Upper lobe of right lung (tissue), 1 donor: ENCODE data around the gene CASD1. TPM values are rescaled to one million over a fixed set of nuclear protein-coding genes. Genes with fewer than 3 reads are reported as not detected.

ENCODE experiments used
- ATAC-seq: fragments of 200-7000 bp; cut with Tn5 transposase; one replicate; pipeline ENCODE4 v1.9.1; 2020; ENCODE audit warnings: mild to moderate bottlenecking, moderate library complexity
- DNase-seq: peaks from one replicate; pipeline ENCODE4 v3.0.0-alpha.2; 2020
- H3K27ac ChIP-seq: fragments of 200-600 bp; one replicate; pipeline ENCODE4 v1.8.0; 2022
- H3K27me3 ChIP-seq: fragments of 200-600 bp; one replicate; pipeline ENCODE4 v1.8.0; 2022; ENCODE audit warnings: mild to moderate bottlenecking
- H3K36me3 ChIP-seq: fragments of 200-600 bp; one replicate; pipeline ENCODE4 v1.8.0; 2022
- H3K4me1 ChIP-seq: fragments of 200-600 bp; one replicate; pipeline ENCODE4 v1.8.0; 2022
- H3K4me3 ChIP-seq: fragments of 200-600 bp; one replicate; pipeline ENCODE4 v1.8.0; 2022; ENCODE audit warnings: mild to moderate bottlenecking
- H3K9me3 ChIP-seq: fragments of 200-600 bp; one replicate; pipeline ENCODE4 v1.8.0; 2022
- CTCF ChIP-seq: fragments of 200-600 bp; IDR thresholded peaks from one replicate; pipeline ENCODE4 v1.8.0; 2022; ENCODE audit warnings: antibody characterized with exemption
- intact Hi-C: fragments of 100-400 bp; cut with DNase I; formaldehyde crosslinking; loops from one replicate; pipeline ENCODE4 v1.11.0; 2022
- total RNA-seq: library from RNA; stranded (reverse); fragmentation: NEBNext Ultra II Directional; extraction: Animal tissue kit (Norgen Biotek cat#: 25700); gene quantifications from one replicate; pipeline ENCODE4 v1.2.1, GENCODE V29; 2021
- donor health status: DM: no; HTN: yes; CAD: no; lungs with severe emphysema.

The CASD1 gene
- total RNA-seq, 1 donor from 2014 or later = 31.0 TPM

GRCh38 chr7:94477878-94478277 lies 31.7 kb upstream of the CASD1 start:
- ATAC-seq (no peak), DNase-seq (no peak)
- intact Hi-C loops = no loop called here
- TF ChIP-seq CTCF = no peak
- Histone ChIP-seq H3K9me3 (no peaks in the 10 kb centered on the region), H3K4me3 (no peak overlapping the region), H3K36me3 (no peaks in the 10 kb centered on the region), H3K27me3 (no peaks in the 10 kb centered on the region), H3K27ac (no peak overlapping the region), H3K4me1 (no peaks in the 10 kb centered on the region)

GRCh38 chr7:94478648-94479214 lies 30.9 kb upstream of the CASD1 start:
- DNase-seq (no peak), ATAC-seq (no peak)
- Histone ChIP-seq H3K4me1 (no peaks in the 10 kb centered on the region), H3K27me3 (no peaks in the 10 kb centered on the region), H3K4me3 (no peak overlapping the region), H3K27ac (no peak overlapping the region), H3K36me3 (no peaks in the 10 kb centered on the region), H3K9me3 (no peaks in the 10 kb centered on the region)
- no peak for TF ChIP-seq CTCF
- intact Hi-C loops = no loop called here

GRCh38 chr7:94481279-94481678 lies 28.3 kb upstream of the CASD1 start:
- intact Hi-C loops = no loop called here
- DNase-seq (no peak), ATAC-seq (no peak)
- no peaks in the 10 kb centered on the region for H3K4me1 ChIP-seq
- H3K36me3 ChIP-seq = no peaks in the 10 kb centered on the region
- no peak overlapping the region for H3K4me3 ChIP-seq
- no peak overlapping the region for H3K27ac ChIP-seq
- TF ChIP-seq CTCF = no peak
- H3K9me3 ChIP-seq = no peaks in the 10 kb centered on the region
- no peaks in the 10 kb centered on the region for H3K27me3 ChIP-seq

- no peak for DNase-seq
Measured at GRCh38 chr7:94482796-94483195, 26.8 kb upstream of the CASD1 start.

GRCh38 chr7:94483843-94484242 lies 25.8 kb upstream of the CASD1 start:
- Histone ChIP-seq H3K9me3 (no peaks in the 10 kb centered on the region), H3K4me3 (no peak overlapping the region), H3K27ac (no peak overlapping the region), H3K4me1 (no peaks in the 10 kb centered on the region), H3K27me3 (no peaks in the 10 kb centered on the region), H3K36me3 (no peaks in the 10 kb centered on the region)
- intact Hi-C loops = no loop called here
- no peak for DNase-seq
- ATAC-seq = no peak
- TF ChIP-seq CTCF = no peak

More at GRCh38 chr7:94482796-94483195, 26.8 kb upstream of the CASD1 start:
- Histone ChIP-seq H3K4me3 (no peak overlapping the region), H3K27ac (no peak overlapping the region), H3K27me3 (no peaks in the 10 kb centered on the region), H3K36me3 (no peaks in the 10 kb centered on the region), H3K9me3 (no peaks in the 10 kb centered on the region), H3K4me1 (no peaks in the 10 kb centered on the region)
- intact Hi-C loops = no loop called here
- ATAC-seq = no peak
- TF ChIP-seq CTCF = no peak

- no peaks in the 10 kb centered on the region for H3K4me1 ChIP-seq
- TF ChIP-seq CTCF = no peak
Measured at GRCh38 chr7:94486216-94486615, 23.4 kb upstream of the CASD1 start.

More at GRCh38 chr7:94486216-94486615, 23.4 kb upstream of the CASD1 start:
- Histone ChIP-seq H3K27me3 (no peaks in the 10 kb centered on the region), H3K36me3 (no peaks in the 10 kb centered on the region), H3K9me3 (no peaks in the 10 kb centered on the region), H3K4me3 (no peak overlapping the region), H3K27ac (no peak overlapping the region)
- DNase-seq = no peak
- no peak for ATAC-seq
- intact Hi-C loops = no loop called here
